Measurements from ENCODE around the gene FBXW9.
"Not testable (repeated sequence)": the region's sequence is repeated elsewhere in the genome, so short reads cannot be mapped to it uniquely, and the experiment has no call there.

The FBXW9 gene

GRCh38 chr19:12648088-12648487 lies 48.3 kb downstream of the FBXW9 start:
- DNase-seq, result no peak

- peak; percentile 11 for DNase-seq
Measured at GRCh38 chr19:12647490-12648071, 48.9 kb downstream of the FBXW9 start.

GRCh38 chr19:12647047-12647446 lies 49.4 kb downstream of the FBXW9 start:
- DNase-seq, result no peak

- no peak for DNase-seq
Measured at GRCh38 chr19:12646551-12646950, 49.9 kb downstream of the FBXW9 start.

GRCh38 chr19:12643716-12644115 lies 52.7 kb downstream of the FBXW9 start:
- DNase-seq, result not testable (repeated sequence)

GRCh38 chr19:12642506-12642905 lies 53.9 kb downstream of the FBXW9 start:
- DNase-seq, result no peak

- no peak for DNase-seq
Measured at GRCh38 chr19:12641456-12641855, 55.0 kb downstream of the FBXW9 start.

GRCh38 chr19:12639901-12640613 lies 56.4 kb downstream of the FBXW9 start:
- peak; percentile 70 for DNase-seq

Data from fibroblast of upper back skin (primary cell).